HepG2 (cell line): ENCODE data around the gene RDH11. TPM values are rescaled to one million over a fixed set of nuclear protein-coding genes. Genes with fewer than 3 reads are reported as not detected.

Source experiments
- ATAD3A ChIP-seq: sonication (generic); formaldehyde crosslinking; IDR thresholded peaks from 2 replicates; pipeline ENCODE4 v1.4.0; 2020; ENCODE audit warnings: missing genetic modification reagents
- BATF2 ChIP-seq: sonication (generic); formaldehyde crosslinking; IDR thresholded peaks from 2 replicates; pipeline ENCODE4 v1.8.0; 2022; ENCODE audit warnings: mild to moderate bottlenecking, missing genetic modification reagents, moderate library complexity
- DMTF1 ChIP-seq: sonication (generic); formaldehyde crosslinking; IDR thresholded peaks from 2 replicates; pipeline ENCODE4 v1.4.0; 2020; ENCODE audit warnings: mild to moderate bottlenecking, missing genetic modification reagents
- HMGXB4 ChIP-seq, 2 experiments: sonication (generic) in 1 of 2; formaldehyde crosslinking in 1 of 2; IDR thresholded peaks; 2 replicates each; pipeline versions ENCODE4 v1.4.0 to v1.6.1; 2018 to 2020; ENCODE audit warnings: missing genetic modification reagents in 2 of 2, borderline replicate concordance in 1 of 2, low read depth in 1 of 2, mild to moderate bottlenecking in 1 of 2, missing biosample characterization in 1 of 2
- IRF2 ChIP-seq: IDR thresholded peaks from 2 replicates; pipeline ENCODE4 v1.6.1; 2018; ENCODE audit warnings: missing genetic modification reagents, missing compliant biosample characterization
- NR2F2 ChIP-seq: IDR thresholded peaks from 2 replicates; pipeline ENCODE4 v1.6.1; 2012; ENCODE audit warnings: low read depth, inconsistent platforms, borderline replicate concordance
- PRDM4 ChIP-seq: sonication (generic); formaldehyde crosslinking; IDR thresholded peaks from 2 replicates; pipeline ENCODE4 v1.9.0; 2021; ENCODE audit warnings: missing genetic modification reagents, borderline replicate concordance
- polyA plus RNA-seq, 8 experiments: library from polyadenylated mRNA; depleted of rRNA in 3 of 8; stranded (reverse) in 7 of 8; unstranded in 1 of 8; fragments of >200 nt; fragmentation: Illumina TruSeq in 4 of 8; extraction: Trizol in 4 of 8; gene quantifications; 2 replicates each; pipeline versions ENCODE4 v1.2.1 to v1.2.3, GENCODE V29; 2011 to 2016; ENCODE audit warnings: low read depth in 4 of 8, missing spikeins in 1 of 8, mixed read lengths in 1 of 8; ENCODE audit not compliant: insufficient read depth in 1 of 8
- total RNA-seq, 5 experiments: library from RNA; depleted of rRNA; stranded (reverse); fragments of >200 nt; fragmentation: Illumina TruSeq; extraction: Trizol; gene quantifications; 2 replicates each; pipeline ENCODE4 v1.2.3, GENCODE V29; 2016; ENCODE audit warnings: low read depth in 1 of 5

RDH11 gene
- total and polyA plus RNA-seq, 2 of the 13 experiments (the other 11 are each of a cell fraction or from before 2014, with no cell fraction given), result 106 to 131 TPM

GRCh38 chr14:67680121-67680602 is 15.4 kb downstream of the RDH11 start (continued):
- TF ChIP-seq DMTF1 (CRISPR knock-in tag), result no peak
- TF ChIP-seq NR2F2, result no peak
- no peak for TF ChIP-seq IRF2 (CRISPR knock-in tag)
- no peak for TF ChIP-seq BATF2 (CRISPR knock-in tag)
- TF ChIP-seq ATAD3A (CRISPR knock-in tag), result no peak
- TF ChIP-seq PRDM4 (CRISPR knock-in tag), result no peak
- TF ChIP-seq HMGXB4 (CRISPR knock-in tag; IDR thresholded peaks at IDR 0.05; ENCODE audit: borderline replicate concordance in 1 of 2, low read depth in 1 of 2), result no peak
